HG02938 (cell line): ENCODE data around the gene PHLDA2.

Experiments used
- ATAC-seq: cut with Tn5 transposase; IDR thresholded peaks from one replicate; pipeline ENCODE4 v1.9.1; 2021; ENCODE audit warnings: mild to moderate bottlenecking, moderate library complexity; ENCODE audit not compliant: unreplicated experiment

Gene PHLDA2

GRCh38 chr11:2883640-2883978 is 45.6 kb downstream of the PHLDA2 start:
- no peak for ATAC-seq

- ATAC-seq: no peak
Measured at GRCh38 chr11:2882396-2883110, 46.7 kb downstream of the PHLDA2 start.

- no peak for ATAC-seq
Measured at GRCh38 chr11:2881981-2882375, 47.2 kb downstream of the PHLDA2 start.

- no peak for ATAC-seq
Measured at GRCh38 chr11:2881076-2881980, 47.9 kb downstream of the PHLDA2 start.

GRCh38 chr11:2880646-2881045 is 48.6 kb downstream of the PHLDA2 start:
- ATAC-seq: no peak

GRCh38 chr11:2878782-2879181 is 50.4 kb downstream of the PHLDA2 start:
- ATAC-seq: no peak
